HG02981 (cell line): ENCODE results near the gene FANCD2.
"Not testable (repeated sequence)": the region's sequence is repeated elsewhere in the genome, so short reads cannot be mapped to it uniquely, and the experiment has no call there.

Experiments
- ATAC-seq: cut with Tn5 transposase; IDR thresholded peaks from one replicate; pipeline ENCODE4 v1.9.1; 2021; ENCODE audit warnings: mild to moderate bottlenecking, moderate library complexity; ENCODE audit not compliant: unreplicated experiment

FANCD2 gene

DNA sequence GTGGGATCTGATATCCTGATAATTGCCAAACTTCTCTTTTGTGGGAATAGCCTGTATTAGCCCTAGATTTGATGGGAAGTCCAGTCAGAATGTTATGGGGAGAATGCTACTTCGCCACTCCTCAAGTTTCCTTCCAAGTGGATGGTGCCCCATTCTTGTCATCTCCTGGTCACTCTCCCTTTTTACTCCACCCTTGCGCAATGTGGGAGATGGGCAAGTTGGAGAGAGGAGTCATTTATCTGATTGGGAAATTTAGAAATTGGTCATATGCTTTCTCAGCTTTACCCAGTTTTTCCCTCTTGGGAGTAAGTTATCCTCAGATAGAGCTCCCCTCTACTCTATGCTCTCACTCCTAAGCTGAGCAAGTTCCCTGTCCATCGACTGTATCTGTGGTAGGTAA is 67.4 kb downstream of the FANCD2 start:
- no peak for ATAC-seq

DNA sequence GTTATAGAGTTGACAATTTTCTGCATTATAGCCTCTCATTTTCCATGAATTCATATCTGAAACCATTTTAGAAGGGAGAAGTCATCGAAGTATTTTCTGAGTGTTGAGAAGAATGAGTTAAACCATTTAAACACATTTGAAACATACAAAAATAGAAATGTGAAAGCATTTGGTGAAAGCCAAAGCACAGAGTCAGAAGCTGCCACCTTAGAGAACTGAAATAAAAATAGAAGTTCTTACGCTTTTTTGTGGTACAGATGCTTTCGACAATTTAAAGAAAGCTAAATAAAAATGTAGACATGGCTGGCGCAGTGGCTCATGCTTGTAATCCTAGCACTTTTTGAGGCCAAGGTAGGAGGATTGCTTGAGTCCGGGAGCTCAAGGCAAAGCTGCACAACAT is 72.8 kb downstream of the FANCD2 start:
- no peak for ATAC-seq

DNA sequence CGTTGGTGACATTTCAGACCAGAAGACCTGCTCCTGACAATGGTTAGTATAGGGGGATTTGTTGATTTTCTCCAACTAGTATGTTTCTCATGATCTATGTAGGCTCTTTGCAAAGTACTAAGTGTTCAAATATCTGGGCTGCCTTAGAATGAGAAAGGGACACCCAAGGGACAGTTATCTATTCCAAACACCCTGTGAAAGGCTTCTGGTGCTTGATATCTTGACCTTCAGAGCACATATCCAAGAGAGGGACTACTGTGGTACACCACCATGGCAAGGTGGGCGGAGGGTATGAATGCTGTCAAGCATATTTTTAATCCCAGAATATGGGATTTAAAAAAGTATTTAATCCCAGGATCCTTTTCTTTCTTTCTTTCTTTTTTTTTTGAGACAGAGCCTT is 80.7 kb downstream of the FANCD2 start:
- ATAC-seq, result no peak

DNA sequence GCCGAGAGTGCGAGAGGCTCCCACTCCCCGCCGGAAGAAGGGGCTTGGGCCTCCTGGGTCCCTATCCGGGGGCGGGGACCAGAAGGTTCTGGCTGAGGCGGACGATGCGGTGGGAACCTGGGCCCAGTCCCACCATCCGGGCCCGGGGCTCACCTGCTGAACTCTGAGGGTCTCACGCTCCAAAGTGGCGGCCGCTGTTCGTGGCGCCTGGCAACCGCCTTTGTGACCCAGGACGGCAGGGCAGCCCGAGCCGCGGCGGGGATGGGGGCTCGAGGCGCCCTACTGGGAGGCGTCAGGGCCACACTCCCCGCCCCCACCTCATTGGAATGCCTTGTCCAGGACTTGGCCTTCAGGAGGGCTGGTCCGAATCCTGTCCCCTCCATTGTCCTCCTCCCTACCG is 81.9 kb downstream of the FANCD2 start, which contains the start of gene FANCD2OS:
Gene FANCD2OS, minus strand, starts transcription at position 165 of the 400 bp plus-strand sequence. CDS start 3,481 bp downstream, outside the sequence.
- no peak for ATAC-seq

DNA sequence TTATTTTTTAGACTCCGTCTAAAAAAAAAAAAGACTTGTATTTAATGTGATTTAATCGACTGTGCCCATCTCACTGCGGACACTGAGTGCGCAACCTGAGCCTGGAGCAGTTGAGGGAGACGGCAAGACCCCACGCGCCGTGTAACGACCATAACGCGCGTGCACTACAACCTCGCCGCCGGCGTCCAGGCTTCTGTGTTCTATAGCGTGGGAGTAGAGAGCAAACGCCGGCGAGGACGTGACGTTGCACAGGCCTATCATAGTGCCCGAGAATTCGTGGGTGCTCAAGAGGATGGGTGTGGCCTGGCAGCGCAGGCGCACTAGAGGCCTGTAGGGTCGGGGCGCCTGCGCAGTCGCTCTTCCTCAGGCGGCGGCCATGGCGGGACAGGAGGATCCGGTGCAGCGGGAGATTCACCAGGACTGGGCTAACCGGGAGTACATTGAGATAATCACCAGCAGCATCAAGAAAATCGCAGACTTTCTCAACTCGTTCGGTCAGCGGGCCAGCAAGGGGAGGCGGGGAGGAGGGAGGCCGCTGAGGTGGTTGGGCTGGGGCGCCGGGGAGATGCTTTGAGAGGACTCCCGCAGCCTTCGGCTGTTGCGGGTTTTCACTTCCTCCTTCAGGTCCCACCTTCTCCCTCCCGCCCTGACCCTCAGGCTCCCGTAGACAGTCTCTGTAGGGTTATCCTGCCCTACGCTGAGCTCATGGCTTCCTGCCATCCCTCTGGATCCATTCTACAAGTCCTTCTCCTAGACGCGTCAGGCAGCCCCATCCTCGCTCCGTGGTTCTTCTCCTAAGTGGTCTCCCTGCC is 89.3 kb downstream of the FANCD2 start, which contains the start of gene BRK1:
Gene BRK1, plus strand, starts transcription at position 350 of the 812 bp plus-strand sequence. Its CDS starts 27 bp downstream, at position 377.
- ATAC-seq, result peak; percentile 96

DNA sequence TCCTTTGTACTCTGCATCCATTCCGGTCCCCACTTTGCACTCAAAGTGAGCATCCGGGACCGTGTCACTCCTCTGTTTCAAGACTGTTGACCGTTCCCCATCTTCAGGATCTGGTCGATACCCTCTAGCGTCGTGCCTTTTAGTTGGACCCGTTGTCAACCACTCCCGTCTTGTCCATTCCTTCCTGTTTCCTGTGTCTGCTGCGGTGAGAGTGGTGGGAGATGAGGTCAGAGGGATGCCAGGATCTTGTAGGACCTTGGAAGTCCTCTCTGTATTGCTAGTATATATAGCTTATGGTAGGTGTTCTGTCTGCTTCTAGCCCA is 89.9 kb downstream of the FANCD2 start:
- ATAC-seq, result peak; percentile 25

DNA sequence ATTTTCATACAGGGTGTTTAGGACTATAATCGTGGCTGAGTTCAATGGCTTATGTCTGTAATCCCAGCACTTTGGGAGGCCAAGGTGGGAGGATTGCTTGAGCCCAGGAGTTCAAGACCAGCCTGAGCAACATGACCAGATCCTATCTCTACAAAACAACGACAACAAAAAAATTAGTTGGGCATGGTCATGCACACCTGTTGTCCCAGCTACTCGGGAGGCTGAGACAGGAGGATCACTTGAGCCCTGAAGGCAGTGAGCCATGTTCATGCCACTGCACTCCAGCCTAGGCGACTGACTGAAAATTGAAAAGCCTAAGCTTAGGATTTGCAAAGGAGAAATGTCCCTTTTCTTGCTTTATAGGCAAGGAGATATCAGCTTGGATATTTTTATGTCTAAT is 90.7 kb downstream of the FANCD2 start:
- no peak for ATAC-seq

DNA sequence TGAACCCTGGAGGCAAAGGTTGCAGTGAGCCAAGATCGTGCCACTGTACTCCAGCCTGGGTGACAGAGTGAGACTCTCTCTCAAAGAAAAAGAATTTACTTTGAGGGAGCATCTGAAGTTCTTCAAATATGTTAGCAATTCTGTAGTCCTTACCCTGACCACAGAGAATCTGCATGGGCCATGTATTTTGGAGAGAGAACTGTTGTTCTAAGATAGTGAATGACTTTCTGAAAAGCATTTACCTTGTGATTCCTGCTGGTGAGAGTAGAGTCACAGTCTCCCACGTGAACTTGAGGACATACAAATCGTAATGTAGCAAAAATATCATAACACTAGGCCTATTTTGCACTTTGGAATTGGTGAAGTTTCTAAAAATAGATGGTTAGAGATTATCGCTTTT is 93.1 kb downstream of the FANCD2 start:
- no peak for ATAC-seq

DNA sequence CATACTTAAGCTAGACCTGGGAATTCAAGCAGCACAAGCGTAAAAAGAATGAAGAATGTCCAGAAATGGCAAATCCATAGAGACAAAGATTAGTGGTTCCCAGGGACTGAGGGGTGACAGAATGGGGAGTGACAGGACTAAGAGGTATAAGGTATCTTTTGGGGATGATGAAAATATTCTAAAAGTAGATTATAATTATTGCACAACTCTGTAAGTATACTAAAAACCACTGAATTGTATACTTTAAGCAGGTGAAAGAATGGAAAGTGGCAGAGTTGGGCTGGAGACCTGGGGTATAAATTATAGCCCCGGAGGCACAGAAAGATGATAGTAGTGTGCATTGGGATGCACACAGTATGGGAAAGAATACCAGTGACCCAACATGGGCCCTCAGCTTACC is 94.8 kb downstream of the FANCD2 start:
- ATAC-seq, result no peak

DNA sequence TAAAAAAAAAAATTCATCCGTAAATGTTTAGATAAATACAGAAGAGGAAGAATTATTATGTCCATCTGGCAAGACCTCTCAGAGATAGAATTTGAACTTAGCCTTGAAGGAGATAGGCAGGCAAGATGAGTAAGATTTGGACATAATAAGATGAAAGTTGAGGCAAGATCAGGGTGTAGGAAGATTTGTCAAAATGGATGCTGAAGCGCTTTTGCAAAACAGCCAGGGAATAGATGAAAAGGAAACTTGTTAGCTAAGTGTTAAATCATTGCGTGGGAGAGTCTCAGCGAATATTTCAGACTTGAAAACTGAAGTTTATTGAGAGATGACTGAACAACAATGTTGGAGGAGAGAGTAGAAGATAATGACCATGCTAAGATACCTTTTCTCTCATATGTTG is 96.5 kb downstream of the FANCD2 start:
- no peak for ATAC-seq

DNA sequence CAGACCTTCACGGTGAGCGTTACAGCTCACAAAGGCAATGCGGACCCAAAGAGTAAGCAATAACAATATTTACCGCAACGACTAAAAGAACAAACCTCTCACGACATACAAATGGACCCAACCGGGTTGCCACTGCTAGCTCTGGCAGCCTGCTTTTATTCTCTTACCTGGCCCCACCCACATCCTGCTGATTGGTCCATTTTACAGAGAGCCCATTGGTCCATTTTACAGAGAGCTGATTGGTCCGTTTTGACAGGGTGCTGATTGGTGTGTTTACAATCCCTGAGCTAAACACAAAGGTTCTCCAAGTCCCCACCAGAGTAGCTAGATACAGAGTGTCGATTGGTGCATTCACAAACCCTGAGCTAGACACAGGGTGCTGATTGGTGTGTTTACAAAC is 109.6 kb downstream of the FANCD2 start:
- ATAC-seq, result not testable (repeated sequence)

DNA sequence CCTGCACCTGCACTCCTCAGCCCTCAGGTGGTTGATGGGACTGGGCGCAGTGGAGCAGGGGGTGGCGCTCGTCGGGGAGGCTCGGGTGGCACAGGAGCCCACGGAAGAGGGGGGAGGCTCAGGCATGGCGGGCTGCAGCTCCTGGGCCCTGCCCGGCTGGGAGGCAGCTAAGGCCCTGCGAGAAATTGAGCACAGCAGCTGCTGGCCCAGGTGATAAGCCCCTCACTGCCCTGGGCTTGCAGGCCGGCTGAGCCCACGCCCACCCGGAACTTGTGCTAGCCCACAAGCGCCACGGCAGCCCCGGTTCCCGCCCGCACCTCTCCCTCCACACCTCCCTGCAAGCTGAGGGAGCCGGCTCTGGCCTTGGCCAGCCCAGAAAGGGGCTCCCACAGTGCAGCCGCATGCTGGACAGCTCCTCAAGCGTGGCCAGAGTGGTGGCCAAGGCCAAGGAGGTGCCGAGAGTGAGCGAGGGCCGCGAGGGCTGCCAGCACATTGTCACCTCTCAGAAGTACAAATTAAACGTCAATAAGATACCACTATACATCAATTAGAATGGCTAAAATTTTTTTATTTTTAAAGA is 110.3 kb downstream of the FANCD2 start:
- ATAC-seq, result no peak

DNA sequence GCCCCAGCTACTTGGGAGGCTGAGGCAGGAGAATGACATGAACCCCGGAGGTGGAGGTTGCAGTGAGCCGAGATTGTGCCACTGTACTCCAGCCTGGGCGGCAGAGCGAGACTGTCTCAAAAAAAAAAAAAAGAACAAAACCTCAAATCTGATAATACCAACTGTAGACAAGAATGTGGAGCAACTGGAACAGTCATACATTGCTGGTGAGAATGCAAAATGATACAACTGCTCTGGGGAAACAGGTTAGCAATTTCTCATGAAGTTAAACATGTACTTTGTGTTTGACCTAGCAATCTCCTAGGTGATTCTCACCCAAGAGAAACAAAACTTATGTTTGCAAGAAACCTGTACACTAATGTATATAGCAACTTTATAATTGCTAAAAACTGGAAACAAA is 110.9 kb downstream of the FANCD2 start:
- no peak for ATAC-seq

DNA sequence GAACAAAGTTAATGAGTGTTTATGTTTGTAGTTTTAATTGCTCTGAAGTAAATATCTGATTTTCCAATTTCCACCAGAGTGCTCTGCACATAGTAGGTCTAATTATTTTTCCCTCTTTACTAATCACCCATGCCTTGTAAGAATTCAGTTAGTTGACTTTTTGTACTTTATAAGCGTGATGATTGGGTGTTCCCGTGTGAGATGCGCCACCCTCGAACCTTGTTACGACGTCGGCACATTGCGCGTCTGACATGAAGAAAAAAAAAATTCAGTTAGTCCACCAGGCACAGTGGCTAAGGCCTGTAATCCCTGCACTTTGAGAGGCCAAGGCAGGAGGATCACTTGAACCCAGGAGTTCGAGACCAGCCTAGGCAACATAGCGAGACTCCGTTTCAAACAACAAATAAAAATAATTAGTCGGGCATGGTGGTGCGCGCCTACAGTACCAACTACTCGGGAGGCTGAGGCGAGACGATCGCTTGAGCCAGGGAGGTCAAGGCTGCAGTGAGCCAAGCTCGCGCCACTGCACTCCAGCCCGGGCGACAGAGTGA is 114.8 kb downstream of the FANCD2 start:
- no peak for ATAC-seq

DNA sequence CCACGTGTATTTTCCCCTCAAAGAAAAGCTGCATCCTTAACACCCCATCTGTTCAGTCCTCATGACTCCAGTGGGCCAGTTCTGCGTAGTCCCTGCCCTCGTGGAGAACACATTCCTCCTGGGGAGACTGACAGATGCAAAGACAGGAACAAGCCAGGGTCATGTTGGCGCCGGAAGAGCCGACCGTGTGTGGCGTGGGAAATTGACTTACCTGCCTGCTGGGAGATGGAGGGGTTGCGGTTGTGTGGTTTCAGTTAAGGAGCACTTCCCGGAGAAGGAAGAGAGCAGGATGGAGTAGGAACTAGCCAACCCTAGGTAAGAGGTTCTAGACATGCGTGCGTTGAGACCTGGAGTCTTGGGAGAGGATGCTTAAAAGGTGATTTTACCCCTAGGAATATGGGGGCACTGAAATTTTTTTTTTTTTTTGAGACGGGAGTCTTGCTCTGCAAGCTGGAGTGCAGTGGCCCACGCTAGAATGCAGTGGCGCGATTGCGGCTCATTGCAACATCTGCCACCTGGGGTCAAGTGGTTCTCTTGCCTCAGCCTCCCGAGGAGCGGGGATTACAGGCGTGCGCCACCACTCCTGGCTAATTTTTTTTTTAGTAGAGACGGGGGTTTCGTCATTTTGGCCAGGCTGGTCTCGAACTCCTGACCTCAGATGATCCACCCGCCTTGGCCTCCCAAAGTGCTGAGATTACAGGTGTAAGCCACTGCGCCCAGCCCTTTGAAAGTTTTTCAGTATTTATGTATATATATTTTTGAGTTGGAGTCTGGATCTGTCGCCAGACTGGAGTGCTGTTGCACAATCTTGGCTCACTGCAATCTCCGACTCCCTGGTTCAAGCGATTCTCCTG is 116.7 kb downstream of the FANCD2 start:
- ATAC-seq, result no peak

DNA sequence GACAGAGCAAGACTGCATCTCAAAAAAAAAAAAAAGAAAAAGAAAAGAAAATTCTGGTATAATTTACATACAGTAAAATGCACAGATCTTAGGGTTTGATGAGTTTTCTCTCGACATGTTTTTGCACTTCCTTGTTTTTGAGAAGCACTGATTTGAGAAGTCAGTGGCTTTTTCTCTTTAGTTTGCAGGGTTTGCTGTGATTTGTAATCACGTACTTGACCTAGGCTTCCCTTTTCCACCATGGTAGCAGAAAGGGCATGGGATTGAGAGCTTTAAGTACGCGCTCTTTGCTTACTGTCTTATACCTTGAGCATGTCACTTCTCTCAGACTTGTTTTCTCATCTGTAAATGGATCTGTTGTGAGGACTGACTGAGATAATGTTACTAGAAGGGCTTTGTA is 119.4 kb downstream of the FANCD2 start:
- ATAC-seq, result no peak

DNA sequence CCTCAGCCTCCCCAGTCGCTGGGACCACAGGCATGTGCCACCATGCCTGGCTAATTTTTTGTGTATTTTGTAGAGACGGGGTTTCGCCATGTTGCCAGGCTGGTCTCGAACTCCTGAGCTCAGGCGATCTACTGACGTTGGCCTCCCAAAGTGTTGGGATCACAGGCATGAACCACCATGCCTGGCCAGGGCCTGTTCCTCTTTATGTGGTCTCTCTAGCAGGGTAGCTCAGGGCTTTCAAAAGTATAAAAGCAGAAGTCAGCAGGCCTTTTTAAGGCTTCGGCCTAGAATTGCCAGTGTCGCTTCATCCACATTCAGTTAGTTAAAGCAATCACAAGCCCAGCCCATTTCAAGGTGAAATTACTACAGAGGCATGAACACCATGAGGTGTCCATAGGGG is 123.0 kb downstream of the FANCD2 start:
- no peak for ATAC-seq

DNA sequence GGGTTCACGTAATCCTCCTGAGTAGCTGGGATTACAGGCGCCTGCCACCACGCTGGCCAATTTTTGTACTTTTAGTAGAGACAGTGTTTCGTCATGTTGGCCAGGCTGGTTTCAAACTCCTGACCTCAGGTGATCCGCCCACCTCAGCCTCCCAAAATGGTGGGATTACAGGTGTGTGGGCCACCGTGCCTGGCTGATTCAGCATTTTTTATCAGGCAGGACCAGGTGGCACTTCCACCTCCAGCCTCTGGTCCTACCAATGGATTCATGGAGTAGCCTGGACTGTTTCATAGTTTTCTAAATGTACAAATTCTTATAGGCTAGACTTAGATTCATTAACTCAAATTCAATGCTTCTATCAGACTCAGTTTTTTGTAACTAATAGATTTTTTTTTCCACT is 124.8 kb downstream of the FANCD2 start:
- no peak for ATAC-seq
